Testis (tissue), 2 donors: ENCODE measurements around the gene LRRTM3.

Experiments used
- POLR2A ChIP-seq: fragments of 450-650 bp; IDR thresholded peaks from one replicate; pipeline ENCODE4 v1.6.1; 2017; ENCODE audit warnings: antibody characterized with exemption, mild to moderate bottlenecking, moderate library complexity
- TF ChIP-seq, protein P1 (sequence below), 3 experiments: fragments of 450-650 bp in 2 of 3; fragments of 200-600 bp in 1 of 3; sonication (generic) in 1 of 3; IDR thresholded peaks; one replicate each; pipeline ENCODE4 v1.5.1; 2016 to 2019; ENCODE audit warnings: antibody characterized with exemption in 3 of 3, mild to moderate bottlenecking in 2 of 3, moderate library complexity in 1 of 3

GRCh38 chr10:67114945-67115344 is 189.1 kb downstream of the LRRTM3 start:
- TF ChIP-seq, protein P1, sequence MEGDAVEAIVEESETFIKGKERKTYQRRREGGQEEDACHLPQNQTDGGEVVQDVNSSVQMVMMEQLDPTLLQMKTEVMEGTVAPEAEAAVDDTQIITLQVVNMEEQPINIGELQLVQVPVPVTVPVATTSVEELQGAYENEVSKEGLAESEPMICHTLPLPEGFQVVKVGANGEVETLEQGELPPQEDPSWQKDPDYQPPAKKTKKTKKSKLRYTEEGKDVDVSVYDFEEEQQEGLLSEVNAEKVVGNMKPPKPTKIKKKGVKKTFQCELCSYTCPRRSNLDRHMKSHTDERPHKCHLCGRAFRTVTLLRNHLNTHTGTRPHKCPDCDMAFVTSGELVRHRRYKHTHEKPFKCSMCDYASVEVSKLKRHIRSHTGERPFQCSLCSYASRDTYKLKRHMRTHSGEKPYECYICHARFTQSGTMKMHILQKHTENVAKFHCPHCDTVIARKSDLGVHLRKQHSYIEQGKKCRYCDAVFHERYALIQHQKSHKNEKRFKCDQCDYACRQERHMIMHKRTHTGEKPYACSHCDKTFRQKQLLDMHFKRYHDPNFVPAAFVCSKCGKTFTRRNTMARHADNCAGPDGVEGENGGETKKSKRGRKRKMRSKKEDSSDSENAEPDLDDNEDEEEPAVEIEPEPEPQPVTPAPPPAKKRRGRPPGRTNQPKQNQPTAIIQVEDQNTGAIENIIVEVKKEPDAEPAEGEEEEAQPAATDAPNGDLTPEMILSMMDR (IDR thresholded peaks at IDR 0.05): no peak
- no peak for TF ChIP-seq POLR2A
